Liver (tissue), 9 donors: ENCODE results near the gene DPYD. TPM values are rescaled to one million over a fixed set of nuclear protein-coding genes. Genes with fewer than 3 reads are reported as not detected.

ENCODE experiments used
- DNase-seq: peaks from one replicate; pipeline ENCODE4 v3.0.0-alpha.2; 2017; ENCODE audit warnings: low spot score
- H3K27ac ChIP-seq, 2 donors: one replicate each; pipeline ENCODE4 v1.7.0; 2013; ENCODE audit warnings: inconsistent platforms in 2 of 2, low read length in 2 of 2, control low read depth in 1 of 2, low read depth in 1 of 2, mild to moderate bottlenecking in 1 of 2
- H3K27me3 ChIP-seq, 4 donors: one replicate each; pipeline versions ENCODE4 v1.6.1 to v1.7.0; 2013; ENCODE audit warnings: low read length in 3 of 4, inconsistent platforms in 1 of 4, mild to moderate bottlenecking in 1 of 4, moderate library complexity in 1 of 4; ENCODE audit not compliant: control insufficient read depth in 4 of 4, insufficient read depth in 4 of 4
- H3K36me3 ChIP-seq, 4 donors: one replicate each; pipeline versions ENCODE4 v1.6.1 to v1.7.0; 2013; ENCODE audit warnings: low read length in 3 of 4, mild to moderate bottlenecking in 3 of 4, low read depth in 1 of 4, moderate library complexity in 1 of 4; ENCODE audit not compliant: control insufficient read depth in 4 of 4, insufficient read depth in 3 of 4
- H3K4me1 ChIP-seq, 4 donors: one replicate each; pipeline versions ENCODE4 v1.6.1 to v1.7.0; 2013; ENCODE audit warnings: low read length in 3 of 4, mild to moderate bottlenecking in 3 of 4, moderate library complexity in 1 of 4; ENCODE audit not compliant: control insufficient read depth in 4 of 4, insufficient read depth in 4 of 4
- H3K4me3 ChIP-seq, 3 donors: one replicate each; pipeline versions ENCODE4 v1.6.1 to v1.7.0; 2013; ENCODE audit warnings: low read length in 3 of 3, control low read depth in 1 of 3, low read depth in 1 of 3, mild to moderate bottlenecking in 1 of 3
- H3K9ac ChIP-seq, 2 donors: one replicate each; pipeline ENCODE4 v1.7.0; 2013; ENCODE audit warnings: low read length in 2 of 2, mild to moderate bottlenecking in 2 of 2, moderate library complexity in 2 of 2, control low read depth in 1 of 2, low read depth in 1 of 2
- H3K9me3 ChIP-seq, 4 donors: one replicate each; pipeline versions ENCODE4 v1.6.1 to v1.7.0; 2013; ENCODE audit warnings: low read length in 3 of 4; ENCODE audit not compliant: control insufficient read depth in 4 of 4
- CTCF ChIP-seq: fragments of 150-350 bp; IDR thresholded peaks from 2 replicates; pipeline ENCODE4 v1.5.1; 2017; ENCODE audit warnings: improper control_type of control experiment, low read depth, low read length; ENCODE audit not compliant: missing input control
- EGR1 ChIP-seq, 2 donors: IDR thresholded peaks; 2 replicates each; pipeline ENCODE4 v1.6.1; 2016 to 2018; ENCODE audit warnings: antibody characterized with exemption in 2 of 2, low read depth in 2 of 2
- FOXA1 ChIP-seq: IDR thresholded peaks from 2 replicates; pipeline ENCODE4 v1.6.1; 2016; ENCODE audit warnings: antibody characterized with exemption
- FOXA2 ChIP-seq: IDR thresholded peaks from 2 replicates; pipeline ENCODE4 v1.6.1; 2016; ENCODE audit warnings: antibody characterized with exemption
- GABPA ChIP-seq, 2 donors: IDR thresholded peaks in 1 of 2; conservative IDR thresholded peaks in 1 of 2; 2 replicates each; pipeline ENCODE4 v1.6.1; 2016; ENCODE audit warnings: antibody characterized with exemption in 2 of 2, mild to moderate bottlenecking in 1 of 2, moderate library complexity in 1 of 2
- HNF4A ChIP-seq, 2 donors: conservative IDR thresholded peaks; 2 replicates each; pipeline ENCODE4 v1.6.1; 2016; ENCODE audit warnings: antibody characterized with exemption in 2 of 2, mild to moderate bottlenecking in 2 of 2
- HNF4G ChIP-seq: IDR thresholded peaks from 2 replicates; pipeline ENCODE4 v1.6.1; 2016; ENCODE audit warnings: antibody characterized with exemption
- JUND ChIP-seq, 2 donors: IDR thresholded peaks; 2 replicates each; pipeline ENCODE4 v1.6.1; 2016; ENCODE audit warnings: antibody characterized with exemption in 2 of 2
- MAX ChIP-seq: IDR thresholded peaks from 2 replicates; pipeline ENCODE4 v1.6.1; 2016; ENCODE audit warnings: antibody characterized with exemption
- NR2F2 ChIP-seq: IDR thresholded peaks from 2 replicates; pipeline ENCODE4 v1.6.1; 2016; ENCODE audit warnings: antibody characterized with exemption
- RAD21 ChIP-seq, 2 donors: IDR thresholded peaks; 2 replicates each; pipeline ENCODE4 v1.6.1; 2016; ENCODE audit warnings: antibody characterized with exemption in 2 of 2, mild to moderate bottlenecking in 2 of 2
- RXRA ChIP-seq, 2 donors: IDR thresholded peaks; 2 replicates each; pipeline ENCODE4 v1.6.1; 2017 to 2018; ENCODE audit warnings: antibody characterized with exemption in 2 of 2, mild to moderate bottlenecking in 1 of 2
- TAF1 ChIP-seq: conservative IDR thresholded peaks from 2 replicates; pipeline ENCODE4 v1.6.1; 2016; ENCODE audit warnings: antibody characterized with exemption, mild to moderate bottlenecking
- YY1 ChIP-seq: IDR thresholded peaks from 2 replicates; pipeline ENCODE4 v1.6.1; 2016; ENCODE audit warnings: antibody characterized with exemption, mild to moderate bottlenecking
- WGBS: extraction: QIAGEN DNeasy Blood & Tissue Kit; methylation state at CpG from one replicate; pipeline ENCODE4 v1.1.7; 2013; 5-methylcytosine and 5-hydroxymethylcytosine counted together
- polyA plus RNA-seq, 2 donors: library from polyadenylated mRNA; stranded (reverse) in 1 of 2; unstranded in 1 of 2; fragments of 200-250 nt in 1 of 2; fragments of >200 nt in 1 of 2; fragmentation: Nextera tagmentation in 1 of 2; extraction: Ambion mirVana in 1 of 2; gene quantifications; one replicate each; pipeline versions ENCODE4 v1.2.1 to v1.2.3, GENCODE V29; 2013 to 2015
- total RNA-seq, 2 donors: library from RNA; depleted of rRNA; stranded (reverse); fragments of >200 nt; gene quantifications; one replicate each; pipeline ENCODE4 v1.2.3, GENCODE V29; 2014
- TF ChIP-seq, protein P1 (sequence below): IDR thresholded peaks from 2 replicates; pipeline ENCODE4 v1.6.1; 2016; ENCODE audit warnings: antibody characterized with exemption, mild to moderate bottlenecking
- TF ChIP-seq, protein P2 (sequence below): IDR thresholded peaks from 2 replicates; pipeline ENCODE4 v1.6.1; 2016; ENCODE audit warnings: antibody characterized with exemption
- donor health status: healthy.
- donor health status: healthy.
- donor health status: healthy.
- donor health status: healthy.
- donor health status: healthy.

The DPYD gene
- total and polyA plus RNA-seq, 4 donors: 16.2 to 142 (median 47.0) TPM

DNA sequence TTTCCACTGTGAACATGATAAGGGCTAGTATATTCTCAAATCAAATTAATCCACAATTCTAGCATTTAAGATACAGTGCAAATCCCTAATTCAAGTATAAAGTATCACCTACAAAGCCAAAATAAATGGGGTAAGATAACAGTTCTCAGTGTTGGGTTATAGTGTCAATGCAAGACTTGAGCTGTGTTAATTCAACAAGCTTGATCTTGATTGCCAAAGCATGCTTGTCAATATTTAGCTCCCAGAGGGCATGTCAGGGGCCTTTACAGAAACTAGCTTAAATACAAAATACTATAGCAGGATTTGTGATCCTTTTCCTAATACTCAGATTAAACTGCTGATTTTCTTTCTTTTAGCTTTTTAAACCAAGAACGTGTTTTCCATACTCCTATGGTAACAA is 658.0 kb downstream of the DPYD start:
- H3K27ac ChIP-seq: no peak overlapping the region
- WGBS: 58% methylated on average over 1 of the region's 1 CpG
- H3K9me3 ChIP-seq: no peaks in the 10 kb centered on the region
- H3K4me3 ChIP-seq: no peak overlapping the region
- peaks cover 0 to 4% (median 0%) of the 10 kb centered on the region in 4 donors for H3K4me1 ChIP-seq
- no peak overlapping the region for H3K9ac ChIP-seq
- H3K27me3 ChIP-seq: no peaks in the 10 kb centered on the region
- H3K36me3 ChIP-seq: no peaks in the 10 kb centered on the region
- no peak for DNase-seq
- TF ChIP-seq CTCF: no peak
- peak; percentile 11 to 17 for TF ChIP-seq HNF4A (conservative IDR thresholded peaks at IDR 0.05)

DNA sequence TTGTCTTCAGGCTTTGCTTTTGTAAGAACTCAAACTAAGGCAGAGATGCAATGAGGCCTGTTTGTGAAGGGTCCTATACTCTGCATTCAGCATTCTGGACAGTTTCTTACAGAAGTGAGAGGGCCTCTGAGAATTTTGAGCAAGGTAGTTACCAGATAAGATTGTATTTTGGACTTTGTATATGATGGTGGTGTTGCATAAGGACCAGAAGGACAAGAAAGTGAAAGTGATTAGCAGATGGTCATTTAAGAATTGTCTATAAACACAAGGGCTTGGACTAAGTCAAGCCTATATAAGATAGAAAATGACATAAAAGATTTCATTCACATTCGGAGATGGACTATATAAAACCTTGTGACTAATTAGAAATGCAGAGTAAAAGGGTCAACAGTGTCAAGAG is 662.2 kb downstream of the DPYD start:
- TF ChIP-seq TAF1 (no peak), FOXA2 (no peak), JUND (IDR thresholded peaks at IDR 0.05) (no peak), CTCF (no peak), RXRA (IDR thresholded peaks at IDR 0.05) (no peak), HNF4A (conservative IDR thresholded peaks at IDR 0.05) (peak; percentile 28 to 53)
- DNase-seq: no peak
- peaks cover 0 to 4% (median 0%) of the 10 kb centered on the region in 4 donors for H3K4me1 ChIP-seq
- H3K4me3 ChIP-seq: no peak overlapping the region
- WGBS: 91% methylated on average over 1 of the region's 1 CpG
- H3K36me3 ChIP-seq: peaks cover 0 to 2% (median 0%) of the 10 kb centered on the region in 4 donors
- H3K9ac ChIP-seq: no peak overlapping the region
- no peaks in the 10 kb centered on the region for H3K27me3 ChIP-seq
- H3K27ac ChIP-seq: no peak overlapping the region
- no peaks in the 10 kb centered on the region for H3K9me3 ChIP-seq

DNA sequence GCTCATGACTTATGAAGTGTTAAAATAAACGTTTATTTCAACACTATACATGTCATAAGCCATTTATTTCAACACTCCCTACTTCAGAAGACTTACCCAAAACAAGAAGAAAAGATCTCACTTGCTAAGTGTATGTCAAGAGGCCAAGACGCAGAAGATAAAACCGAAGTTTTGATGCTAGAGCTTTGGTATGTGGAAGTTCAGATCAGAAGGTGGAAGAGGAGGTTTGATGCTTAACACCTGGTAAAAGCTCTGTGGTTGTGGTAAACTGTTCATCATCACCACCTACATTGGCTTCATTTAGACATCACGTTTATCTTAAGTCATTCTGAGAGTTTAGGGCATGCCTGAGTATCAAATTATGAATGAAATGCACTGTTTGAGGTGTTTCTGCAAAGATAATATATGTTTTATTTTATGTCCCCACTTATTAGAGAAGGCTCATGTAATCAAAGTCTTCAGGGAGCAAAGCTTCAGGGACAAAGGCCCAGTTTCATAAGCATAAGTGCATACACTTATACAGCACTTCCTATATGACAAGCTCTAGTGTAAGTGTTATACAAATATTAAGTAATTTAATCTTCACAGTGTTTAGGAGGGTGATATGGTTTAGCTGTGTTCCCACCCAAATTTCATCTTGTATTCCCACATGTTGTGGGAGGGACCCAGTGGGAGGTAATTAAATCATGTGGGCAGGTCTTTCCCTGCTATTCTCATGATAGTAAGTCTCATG is 665.9 kb downstream of the DPYD start:
- H3K36me3 ChIP-seq: peaks cover 0 to 2% (median 0%) of the 10 kb centered on the region in 4 donors
- TF ChIP-seq GABPA (IDR thresholded peaks at IDR 0.05 in 1 of 2, conservative IDR thresholded peaks at IDR 0.05 in 1 of 2): no peak
- TF ChIP-seq, protein P1, sequence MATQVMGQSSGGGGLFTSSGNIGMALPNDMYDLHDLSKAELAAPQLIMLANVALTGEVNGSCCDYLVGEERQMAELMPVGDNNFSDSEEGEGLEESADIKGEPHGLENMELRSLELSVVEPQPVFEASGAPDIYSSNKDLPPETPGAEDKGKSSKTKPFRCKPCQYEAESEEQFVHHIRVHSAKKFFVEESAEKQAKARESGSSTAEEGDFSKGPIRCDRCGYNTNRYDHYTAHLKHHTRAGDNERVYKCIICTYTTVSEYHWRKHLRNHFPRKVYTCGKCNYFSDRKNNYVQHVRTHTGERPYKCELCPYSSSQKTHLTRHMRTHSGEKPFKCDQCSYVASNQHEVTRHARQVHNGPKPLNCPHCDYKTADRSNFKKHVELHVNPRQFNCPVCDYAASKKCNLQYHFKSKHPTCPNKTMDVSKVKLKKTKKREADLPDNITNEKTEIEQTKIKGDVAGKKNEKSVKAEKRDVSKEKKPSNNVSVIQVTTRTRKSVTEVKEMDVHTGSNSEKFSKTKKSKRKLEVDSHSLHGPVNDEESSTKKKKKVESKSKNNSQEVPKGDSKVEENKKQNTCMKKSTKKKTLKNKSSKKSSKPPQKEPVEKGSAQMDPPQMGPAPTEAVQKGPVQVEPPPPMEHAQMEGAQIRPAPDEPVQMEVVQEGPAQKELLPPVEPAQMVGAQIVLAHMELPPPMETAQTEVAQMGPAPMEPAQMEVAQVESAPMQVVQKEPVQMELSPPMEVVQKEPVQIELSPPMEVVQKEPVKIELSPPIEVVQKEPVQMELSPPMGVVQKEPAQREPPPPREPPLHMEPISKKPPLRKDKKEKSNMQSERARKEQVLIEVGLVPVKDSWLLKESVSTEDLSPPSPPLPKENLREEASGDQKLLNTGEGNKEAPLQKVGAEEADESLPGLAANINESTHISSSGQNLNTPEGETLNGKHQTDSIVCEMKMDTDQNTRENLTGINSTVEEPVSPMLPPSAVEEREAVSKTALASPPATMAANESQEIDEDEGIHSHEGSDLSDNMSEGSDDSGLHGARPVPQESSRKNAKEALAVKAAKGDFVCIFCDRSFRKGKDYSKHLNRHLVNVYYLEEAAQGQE: no peak
- TF ChIP-seq NR2F2: no peak
- TF ChIP-seq JUND (IDR thresholded peaks at IDR 0.05): no peak
- no peak for TF ChIP-seq HNF4G
- TF ChIP-seq HNF4A (conservative IDR thresholded peaks at IDR 0.05): no peak
- TF ChIP-seq FOXA2: no peak
- TF ChIP-seq RAD21 (IDR thresholded peaks at IDR 0.05): no peak
- no peak for TF ChIP-seq EGR1 (IDR thresholded peaks at IDR 0.05; ENCODE audit: low read depth in 2 of 2)
- TF ChIP-seq TAF1: no peak
- TF ChIP-seq, protein P2, sequence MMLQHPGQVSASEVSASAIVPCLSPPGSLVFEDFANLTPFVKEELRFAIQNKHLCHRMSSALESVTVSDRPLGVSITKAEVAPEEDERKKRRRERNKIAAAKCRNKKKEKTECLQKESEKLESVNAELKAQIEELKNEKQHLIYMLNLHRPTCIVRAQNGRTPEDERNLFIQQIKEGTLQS: no peak
- no peak for TF ChIP-seq YY1
- TF ChIP-seq MAX: no peak
- no peak for TF ChIP-seq FOXA1
- no peak for TF ChIP-seq CTCF
- no peak overlapping the region for H3K9ac ChIP-seq
- H3K4me3 ChIP-seq: no peak overlapping the region
- DNase-seq: no peak
- peaks cover 0 to 10% (median 2%) of the 10 kb centered on the region in 4 donors for H3K4me1 ChIP-seq
- no peak overlapping the region for H3K27ac ChIP-seq
- H3K27me3 ChIP-seq: no peaks in the 10 kb centered on the region
- H3K9me3 ChIP-seq: no peaks in the 10 kb centered on the region
- 81% methylated on average over 4 of the region's 4 CpGs for WGBS
